ENCODE data around the gene SLC25A47. TPM values are rescaled to one million over a fixed set of nuclear protein-coding genes. Genes with fewer than 3 reads are reported as not detected.

Gene SLC25A47
- total and polyA plus RNA-seq, 3 donors from 2014 or later: 0.37 to 0.87 (median 0.78) TPM

GRCh38 chr14:100332797-100333196 is 9.7 kb downstream of the SLC25A47 start:
- no peak for TF ChIP-seq POLR2A (IDR thresholded peaks at IDR 0.05)
- TF ChIP-seq, protein P1, sequence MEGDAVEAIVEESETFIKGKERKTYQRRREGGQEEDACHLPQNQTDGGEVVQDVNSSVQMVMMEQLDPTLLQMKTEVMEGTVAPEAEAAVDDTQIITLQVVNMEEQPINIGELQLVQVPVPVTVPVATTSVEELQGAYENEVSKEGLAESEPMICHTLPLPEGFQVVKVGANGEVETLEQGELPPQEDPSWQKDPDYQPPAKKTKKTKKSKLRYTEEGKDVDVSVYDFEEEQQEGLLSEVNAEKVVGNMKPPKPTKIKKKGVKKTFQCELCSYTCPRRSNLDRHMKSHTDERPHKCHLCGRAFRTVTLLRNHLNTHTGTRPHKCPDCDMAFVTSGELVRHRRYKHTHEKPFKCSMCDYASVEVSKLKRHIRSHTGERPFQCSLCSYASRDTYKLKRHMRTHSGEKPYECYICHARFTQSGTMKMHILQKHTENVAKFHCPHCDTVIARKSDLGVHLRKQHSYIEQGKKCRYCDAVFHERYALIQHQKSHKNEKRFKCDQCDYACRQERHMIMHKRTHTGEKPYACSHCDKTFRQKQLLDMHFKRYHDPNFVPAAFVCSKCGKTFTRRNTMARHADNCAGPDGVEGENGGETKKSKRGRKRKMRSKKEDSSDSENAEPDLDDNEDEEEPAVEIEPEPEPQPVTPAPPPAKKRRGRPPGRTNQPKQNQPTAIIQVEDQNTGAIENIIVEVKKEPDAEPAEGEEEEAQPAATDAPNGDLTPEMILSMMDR (IDR thresholded peaks at IDR 0.05): no peak
- intact Hi-C loops (cut with DNase I; ENCODE audit: low total_unique reads): no loop called here
- H3K4me1 ChIP-seq: no peaks in the 10 kb centered on the region
- no peaks in the 10 kb centered on the region for H3K27me3 ChIP-seq
- 88 to 95% methylated on average over 7 to 8 of the region's 8 CpGs for WGBS, 2 donors
- no peak overlapping the region for H3K27ac ChIP-seq
- H3K4me3 ChIP-seq: no peak overlapping the region
- no peaks in the 10 kb centered on the region for H3K36me3 ChIP-seq (ENCODE audit: low read depth, missing control alignments)
- H3K9me3 ChIP-seq: no peaks in the 10 kb centered on the region
- no peak for DNase-seq

GRCh38 chr14:100333311-100333710 is 10.2 kb downstream of the SLC25A47 start:
- H3K4me1 ChIP-seq: no peaks in the 10 kb centered on the region
- no peak for DNase-seq
- TF ChIP-seq POLR2A (IDR thresholded peaks at IDR 0.05): no peak
- intact Hi-C loops (cut with DNase I; ENCODE audit: low total_unique reads): no loop called here
- H3K27me3 ChIP-seq: no peaks in the 10 kb centered on the region
- H3K36me3 ChIP-seq (ENCODE audit: low read depth, missing control alignments): no peaks in the 10 kb centered on the region
- no peaks in the 10 kb centered on the region for H3K9me3 ChIP-seq
- WGBS, 2 donors: 90 to 95% methylated on average over 6 to 8 of the region's 8 CpGs
- no peak overlapping the region for H3K4me3 ChIP-seq
- H3K27ac ChIP-seq: no peak overlapping the region

- 56 to 61% methylated on average over 5 to 7 of the region's 7 CpGs for WGBS, 2 donors
- no peaks in the 10 kb centered on the region for H3K4me1 ChIP-seq
- no peaks in the 10 kb centered on the region for H3K27me3 ChIP-seq
- DNase-seq: no peak
- no peaks in the 10 kb centered on the region for H3K36me3 ChIP-seq (ENCODE audit: low read depth, missing control alignments)
- H3K9me3 ChIP-seq: no peaks in the 10 kb centered on the region
- no peak overlapping the region for H3K4me3 ChIP-seq
- intact Hi-C loops (cut with DNase I; ENCODE audit: low total_unique reads): no loop called here
- H3K27ac ChIP-seq: no peak overlapping the region
- TF ChIP-seq POLR2A (IDR thresholded peaks at IDR 0.05): no peak
- TF ChIP-seq, protein P1 (IDR thresholded peaks at IDR 0.05): no peak
Measured at GRCh38 chr14:100333827-100334226, 10.7 kb downstream of the SLC25A47 start.

DNA sequence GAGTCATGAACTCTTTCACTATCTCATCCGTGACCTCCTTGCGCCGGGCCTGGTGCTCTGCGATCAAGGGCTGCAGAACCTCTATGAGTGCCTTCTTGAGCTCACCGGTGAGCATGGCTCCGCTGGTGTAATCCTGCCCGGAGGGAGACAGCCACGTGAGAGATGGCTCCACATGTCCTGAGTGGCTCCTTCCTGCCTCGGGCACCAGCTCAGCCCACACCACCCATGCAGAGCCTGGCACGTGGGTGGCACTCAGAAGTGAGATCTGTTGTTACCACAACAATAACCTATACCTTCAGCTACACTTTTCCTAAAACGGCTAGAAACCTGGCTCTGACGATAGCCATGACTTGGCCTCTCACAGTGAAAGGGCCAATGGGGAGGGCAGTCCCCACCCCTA is 11.8 kb downstream of the SLC25A47 start:
- Histone ChIP-seq H3K27ac (no peak overlapping the region), H3K36me3 (ENCODE audit: low read depth, missing control alignments) (no peaks in the 10 kb centered on the region), H3K27me3 (no peaks in the 10 kb centered on the region), H3K4me3 (no peak overlapping the region), H3K4me1 (no peaks in the 10 kb centered on the region), H3K9me3 (no peaks in the 10 kb centered on the region)
- TF ChIP-seq POLR2A (IDR thresholded peaks at IDR 0.05): no peak
- TF ChIP-seq, protein P1 (IDR thresholded peaks at IDR 0.05): no peak
- DNase-seq: no peak
- 90 to 94% methylated on average over 11 to 12 of the region's 12 CpGs for WGBS, 2 donors
- intact Hi-C loops (cut with DNase I; ENCODE audit: low total_unique reads): no loop called here

DNA sequence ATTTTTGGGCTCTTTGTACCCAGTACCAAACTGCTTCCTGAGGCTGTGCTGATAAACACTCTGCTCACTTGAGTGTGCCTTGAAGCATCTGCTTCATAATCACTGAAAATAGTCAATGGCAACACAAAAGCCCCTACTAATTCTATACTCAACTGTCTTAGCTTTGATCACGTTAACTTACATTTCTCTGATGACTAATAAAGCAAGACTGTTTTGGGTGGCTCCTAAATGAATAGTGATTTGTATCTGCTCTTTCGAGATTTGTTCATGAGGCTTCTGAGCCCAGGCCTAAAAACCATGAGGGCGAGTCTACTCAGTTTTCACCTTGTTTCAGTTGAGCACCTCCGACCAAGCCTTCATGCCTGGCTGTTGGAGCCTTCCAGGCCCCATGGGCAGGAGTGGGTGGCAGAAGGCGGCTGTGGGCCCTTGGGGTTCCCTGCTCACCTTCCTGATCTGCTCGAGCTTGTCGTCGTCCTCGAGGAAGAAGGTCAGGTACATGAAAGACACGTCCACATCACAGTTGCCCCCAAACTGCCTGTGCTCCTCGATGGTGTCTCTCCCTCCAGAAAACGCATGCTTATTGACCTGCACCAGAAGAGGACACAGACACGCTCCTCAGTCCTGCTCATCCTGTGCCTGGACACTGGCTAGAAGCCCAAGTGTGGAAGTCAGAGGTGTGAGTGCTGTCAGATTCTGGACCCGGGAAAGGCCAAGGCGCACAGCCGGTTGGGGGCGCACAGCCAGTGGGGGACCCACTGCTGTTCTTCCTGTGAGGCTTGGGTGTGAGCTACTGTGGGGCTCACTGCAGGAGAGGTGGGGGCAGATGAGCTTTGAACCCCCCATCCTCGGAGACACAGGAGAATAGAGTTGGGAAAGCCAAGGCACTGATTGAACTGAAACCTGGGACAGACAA is 13.7 kb downstream of the SLC25A47 start:
- WGBS, 2 donors: 89 to 94% methylated on average over 17 to 18 of the region's 18 CpGs
- DNase-seq: peak; percentile 9
- Histone ChIP-seq H3K36me3 (ENCODE audit: low read depth, missing control alignments) (no peaks in the 10 kb centered on the region), H3K9me3 (no peaks in the 10 kb centered on the region), H3K27me3 (no peaks in the 10 kb centered on the region), H3K4me3 (no peak overlapping the region), H3K27ac (no peak overlapping the region), H3K4me1 (no peaks in the 10 kb centered on the region)
- intact Hi-C loops (cut with DNase I; ENCODE audit: low total_unique reads): no loop called here
- TF ChIP-seq, protein P1 (IDR thresholded peaks at IDR 0.05): no peak
- no peak for TF ChIP-seq POLR2A (IDR thresholded peaks at IDR 0.05)
